Stimulated activated CD4-positive, alpha-beta T cell treated with anti-CD3 and anti-CD28 coated beads, Interleukin-4, amount 100 ng/mL, for 1 hour (primary cell): Measurements from ENCODE around the gene PIEZO1.
"Not testable (repeated sequence)": the region's sequence is repeated elsewhere in the genome, so short reads cannot be mapped to it uniquely, and the experiment has no call there.

Experiments
- DNase-seq: peaks from one replicate; pipeline ENCODE4 v3.0.0-alpha.2; 2020

PIEZO1 gene

GRCh38 chr16:88685156-88686061 lies 99.6 kb downstream of the PIEZO1 start:
- DNase-seq, result peak; percentile 77

GRCh38 chr16:88684569-88685155 lies 100.4 kb downstream of the PIEZO1 start:
- no peak for DNase-seq

GRCh38 chr16:88681709-88682451 lies 103.1 kb downstream of the PIEZO1 start:
- DNase-seq, result peak; percentile 67

- no peak for DNase-seq
These were observed 103.8 kb downstream of the PIEZO1 start for GRCh38 chr16:88681084-88681680.

- no peak for DNase-seq
These were observed 104.4 kb downstream of the PIEZO1 start for GRCh38 chr16:88680554-88681083.

- DNase-seq, result no peak
These were observed 106.6 kb downstream of the PIEZO1 start for GRCh38 chr16:88678224-88678979.

- no peak for DNase-seq
These were observed 107.3 kb downstream of the PIEZO1 start for GRCh38 chr16:88677721-88678120.

GRCh38 chr16:88676502-88677242 lies 108.3 kb downstream of the PIEZO1 start:
- DNase-seq, result no peak

GRCh38 chr16:88673716-88674379 lies 111.2 kb downstream of the PIEZO1 start:
- no peak for DNase-seq

- DNase-seq, result no peak
These were observed 112.2 kb downstream of the PIEZO1 start for GRCh38 chr16:88672776-88673175.

GRCh38 chr16:88671806-88672205 lies 113.2 kb downstream of the PIEZO1 start:
- DNase-seq, result no peak

- no peak for DNase-seq
These were observed 115.0 kb downstream of the PIEZO1 start for GRCh38 chr16:88669980-88670379.

GRCh38 chr16:88669493-88669892 lies 115.5 kb downstream of the PIEZO1 start:
- DNase-seq, result not testable (repeated sequence)

GRCh38 chr16:88667461-88667860 lies 117.6 kb downstream of the PIEZO1 start:
- no peak for DNase-seq

- no peak for DNase-seq
These were observed 119.5 kb downstream of the PIEZO1 start for GRCh38 chr16:88665570-88665969.
